GM19099 (cell line): ENCODE data around the gene PSME3.
A peak's percentile ranks its signal among the peaks of the same experiment; 100 is the strongest.

Experiments used
- POLR2A ChIP-seq: IDR thresholded peaks from 3 replicates; pipeline ENCODE4 v1.6.1; 2011; ENCODE audit warnings: low read depth; ENCODE audit not compliant: insufficient read length; ENCODE audit errors: extremely low read depth

Gene PSME3, protein sequence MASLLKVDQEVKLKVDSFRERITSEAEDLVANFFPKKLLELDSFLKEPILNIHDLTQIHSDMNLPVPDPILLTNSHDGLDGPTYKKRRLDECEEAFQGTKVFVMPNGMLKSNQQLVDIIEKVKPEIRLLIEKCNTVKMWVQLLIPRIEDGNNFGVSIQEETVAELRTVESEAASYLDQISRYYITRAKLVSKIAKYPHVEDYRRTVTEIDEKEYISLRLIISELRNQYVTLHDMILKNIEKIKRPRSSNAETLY

DNA sequence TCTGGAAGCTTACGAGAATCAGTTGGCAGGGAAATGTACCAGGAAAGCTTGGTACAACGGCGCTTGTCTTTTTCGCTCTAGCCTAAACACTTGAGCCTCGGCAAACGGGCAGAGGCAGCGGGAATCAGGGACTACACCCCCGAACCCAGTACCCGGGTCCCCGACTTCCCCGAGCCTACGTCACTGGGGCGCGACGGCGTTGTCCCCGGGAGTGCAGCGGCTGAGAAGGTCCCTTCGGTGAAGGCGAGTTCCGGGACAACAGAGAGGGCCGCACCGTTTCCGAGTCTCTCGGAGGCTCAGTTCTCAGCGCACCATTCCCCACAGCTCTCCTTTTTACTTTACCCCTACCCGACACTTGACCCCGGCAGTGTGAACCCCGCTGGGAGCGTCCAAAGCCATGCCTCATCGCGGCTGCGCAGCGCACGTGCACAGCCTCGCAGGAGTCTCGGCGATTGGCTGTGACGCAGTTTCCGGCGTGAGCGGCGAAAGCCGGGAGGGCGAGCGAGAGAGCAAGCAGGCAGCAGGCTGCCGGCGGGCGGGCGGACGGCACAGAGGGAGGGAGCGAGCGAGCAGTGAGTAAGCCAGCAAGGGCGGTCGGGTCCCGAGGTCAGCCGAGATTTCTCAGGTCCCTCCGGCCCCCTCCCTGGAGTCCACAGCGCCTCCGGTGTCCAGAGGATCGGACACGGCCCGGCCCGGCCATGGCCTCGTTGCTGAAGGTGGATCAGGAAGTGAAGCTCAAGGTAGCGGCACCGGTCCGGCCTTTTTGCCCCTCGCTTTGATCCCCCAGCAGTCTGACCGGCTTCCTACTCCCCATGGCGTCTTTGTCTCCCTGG is at the start of gene PSME3:
Gene PSME3 (plus strand): TSS at position 464 of the 833 bp plus-strand sequence. CDS start 235 bp downstream, at position 699.
- TF ChIP-seq POLR2A = peak; percentile 97

DNA sequence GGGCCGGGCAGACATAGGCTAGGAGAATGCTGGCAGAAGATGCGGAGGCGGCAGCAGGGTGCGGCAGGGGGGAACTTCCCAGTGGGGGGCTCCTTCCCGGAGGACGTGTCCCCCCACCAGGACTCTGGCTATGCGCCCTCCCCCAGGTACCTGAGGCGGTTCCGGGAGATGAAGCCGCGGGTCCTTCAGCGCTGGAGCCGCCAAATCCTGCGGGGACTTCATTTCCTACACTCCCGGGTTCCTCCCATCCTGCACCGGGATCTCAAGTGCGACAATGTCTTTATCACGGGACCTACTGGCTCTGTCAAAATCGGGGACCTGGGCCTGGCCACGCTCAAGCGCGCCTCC is 49.4 kb upstream of the PSME3 start:
- no peak for TF ChIP-seq POLR2A

DNA sequence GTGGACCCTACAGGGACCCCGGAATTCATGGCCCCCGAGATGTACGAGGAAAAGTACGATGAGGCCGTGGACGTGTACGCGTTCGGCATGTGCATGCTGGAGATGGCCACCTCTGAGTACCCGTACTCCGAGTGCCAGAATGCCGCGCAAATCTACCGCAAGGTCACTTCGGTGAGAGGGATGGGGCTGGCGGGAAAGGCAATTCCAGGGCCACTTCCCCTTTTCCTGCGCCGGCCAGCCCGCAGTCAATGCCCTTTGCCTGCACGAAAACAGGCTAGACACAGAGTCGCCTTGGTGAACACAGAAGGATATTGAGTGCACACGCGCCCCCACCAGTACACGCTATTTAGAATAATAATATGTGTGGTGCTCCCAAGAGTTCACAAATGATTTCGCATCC is 48.8 kb upstream of the PSME3 start:
- no peak for TF ChIP-seq POLR2A

DNA sequence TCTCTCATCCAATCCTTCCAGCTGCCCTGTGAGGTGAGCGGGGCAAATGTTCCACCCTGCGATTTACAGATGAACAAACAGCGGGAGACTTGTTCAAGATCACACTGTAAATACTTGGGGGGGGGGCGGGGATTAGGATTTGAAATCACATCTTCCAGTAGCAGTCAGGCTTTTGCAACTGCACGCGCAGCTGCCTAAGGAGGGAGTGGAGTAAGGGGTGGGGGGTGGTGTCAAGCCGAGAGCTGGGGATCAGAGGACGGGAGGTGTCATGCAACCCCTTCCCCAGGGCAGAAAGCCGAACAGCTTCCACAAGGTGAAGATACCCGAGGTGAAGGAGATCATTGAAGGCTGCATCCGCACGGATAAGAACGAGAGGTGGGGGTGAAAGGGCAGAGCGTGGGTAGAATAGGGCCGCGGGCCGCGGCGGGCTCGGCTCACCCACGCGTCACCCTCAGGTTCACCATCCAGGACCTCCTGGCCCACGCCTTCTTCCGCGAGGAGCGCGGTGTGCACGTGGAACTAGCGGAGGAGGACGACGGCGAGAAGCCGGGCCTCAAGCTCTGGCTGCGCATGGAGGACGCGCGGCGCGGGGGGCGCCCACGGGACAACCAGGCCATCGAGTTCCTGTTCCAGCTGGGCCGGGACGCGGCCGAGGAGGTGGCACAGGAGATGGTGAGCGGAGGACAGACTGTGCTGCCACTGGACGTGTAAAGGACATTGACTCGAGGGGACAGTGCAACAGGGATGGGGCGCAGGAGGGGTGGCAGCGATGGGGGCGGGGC is 48.2 kb upstream of the PSME3 start:
- no peak for TF ChIP-seq POLR2A

DNA sequence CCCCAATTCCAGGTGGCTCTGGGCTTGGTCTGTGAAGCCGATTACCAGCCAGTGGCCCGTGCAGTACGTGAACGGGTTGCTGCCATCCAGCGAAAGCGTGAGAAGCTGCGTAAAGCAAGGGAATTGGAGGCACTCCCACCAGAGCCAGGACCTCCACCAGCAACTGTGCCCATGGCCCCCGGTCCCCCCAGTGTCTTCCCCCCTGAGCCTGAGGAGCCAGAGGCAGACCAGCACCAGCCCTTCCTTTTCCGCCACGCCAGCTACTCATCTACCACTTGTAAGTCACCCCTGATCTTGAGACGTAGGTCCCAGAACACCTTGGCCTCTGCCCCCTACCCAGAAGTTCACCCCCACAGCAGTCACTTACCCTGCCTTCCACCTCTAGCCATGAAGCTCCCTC is 45.9 kb upstream of the PSME3 start:
- TF ChIP-seq POLR2A = no peak

DNA sequence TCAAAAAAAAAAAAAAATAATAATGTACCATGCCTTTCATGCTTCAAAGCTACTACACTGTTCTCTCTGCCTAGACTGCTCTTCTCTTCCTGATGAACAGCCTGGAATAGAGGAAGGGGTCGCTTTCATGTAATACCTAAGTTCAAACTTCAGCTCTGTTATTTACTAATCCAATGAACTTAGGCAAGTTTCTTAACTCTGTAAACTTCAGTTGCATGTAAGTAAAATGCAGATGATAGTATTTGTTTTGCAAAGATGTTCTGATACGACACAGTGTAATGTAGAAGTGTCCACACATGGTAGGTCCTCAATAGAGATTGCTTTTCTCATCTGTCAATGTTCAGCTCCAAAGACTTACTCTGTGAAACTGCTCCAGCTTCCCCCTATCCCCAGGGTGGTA is 41.2 kb upstream of the PSME3 start:
- TF ChIP-seq POLR2A = no peak

DNA sequence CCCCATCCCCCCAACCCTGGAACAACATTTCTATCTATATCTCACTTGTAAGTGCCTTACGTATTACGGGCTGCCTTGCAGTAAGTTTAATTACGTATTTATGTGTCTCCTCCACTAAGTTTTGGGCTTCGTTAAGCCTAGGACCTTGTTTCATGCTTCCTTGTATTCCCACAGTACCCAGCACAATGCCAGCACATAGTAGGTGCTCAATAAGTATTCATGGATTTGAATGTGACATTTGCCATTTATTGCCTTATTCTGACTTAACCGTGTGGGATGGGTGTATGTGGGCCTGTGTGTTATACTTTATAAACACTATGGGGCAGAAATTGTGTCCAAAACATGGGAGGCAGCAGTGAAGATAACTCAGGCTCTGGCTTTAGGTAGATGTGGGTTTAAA is 40.7 kb upstream of the PSME3 start:
- no peak for TF ChIP-seq POLR2A

DNA sequence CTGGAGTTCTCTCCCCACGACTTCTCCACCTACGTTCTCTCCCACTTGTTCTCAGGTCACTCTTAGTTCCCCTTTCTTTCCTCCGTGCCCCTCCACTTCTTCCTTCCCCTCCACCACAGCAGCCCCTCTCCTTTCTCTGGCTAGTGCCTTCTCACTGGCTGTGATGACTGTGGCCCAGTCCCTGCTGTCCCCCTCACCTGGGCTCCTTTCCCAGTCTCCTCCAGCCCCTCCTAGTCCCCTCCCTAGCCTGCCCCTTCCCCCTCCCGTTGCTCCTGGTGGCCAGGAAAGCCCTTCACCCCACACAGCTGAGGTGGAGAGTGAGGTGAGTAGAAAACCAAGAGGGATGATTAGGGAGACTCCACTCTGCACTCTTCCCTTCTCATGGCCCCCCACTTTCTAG is 38.1 kb upstream of the PSME3 start:
- TF ChIP-seq POLR2A = no peak

DNA sequence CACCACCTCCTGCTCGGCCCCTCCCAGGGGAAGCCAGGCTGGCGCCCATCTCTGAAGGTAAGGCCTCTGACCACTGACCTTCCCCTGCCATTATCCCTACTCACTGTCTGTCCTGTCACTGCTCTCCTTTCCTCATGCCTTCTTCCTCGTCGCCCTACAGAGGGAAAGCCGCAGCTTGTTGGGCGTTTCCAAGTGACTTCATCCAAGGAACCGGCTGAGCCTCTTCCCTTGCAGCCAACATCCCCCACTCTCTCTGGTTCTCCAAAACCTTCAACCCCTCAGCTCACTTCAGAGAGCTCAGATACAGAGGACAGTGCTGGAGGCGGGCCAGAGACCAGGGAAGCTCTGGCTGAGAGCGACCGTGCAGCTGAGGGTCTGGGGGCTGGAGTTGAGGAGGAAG is 37.7 kb upstream of the PSME3 start:
- TF ChIP-seq POLR2A = no peak

DNA sequence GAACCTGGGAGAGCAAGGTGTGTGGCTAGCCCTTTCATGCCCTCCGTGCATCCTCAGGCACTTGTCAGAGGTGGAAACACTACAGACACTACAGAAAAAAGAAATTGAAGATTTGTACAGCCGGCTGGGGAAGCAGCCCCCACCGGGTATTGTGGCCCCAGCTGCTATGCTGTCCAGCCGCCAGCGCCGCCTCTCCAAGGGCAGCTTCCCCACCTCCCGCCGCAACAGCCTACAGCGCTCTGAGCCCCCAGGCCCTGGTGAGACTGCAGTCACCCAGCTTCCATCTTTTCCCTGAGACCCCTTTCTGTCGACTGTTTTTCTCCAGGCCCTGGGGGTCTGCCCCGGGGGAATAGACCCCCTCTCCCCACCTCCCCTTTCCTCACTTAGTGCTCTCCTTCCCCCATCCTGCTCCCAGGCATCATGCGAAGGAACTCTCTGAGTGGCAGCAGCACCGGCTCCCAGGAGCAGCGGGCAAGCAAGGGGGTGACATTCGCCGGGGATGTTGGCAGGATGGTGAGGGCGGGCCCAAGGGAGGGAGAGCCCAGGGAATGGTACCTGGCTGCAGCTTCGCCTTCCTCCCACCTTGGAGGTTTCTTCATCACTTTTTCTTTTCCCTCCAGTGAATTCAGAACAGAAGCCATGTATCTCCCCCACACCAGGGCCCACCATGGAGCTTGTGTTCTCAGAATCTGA is 37.0 kb upstream of the PSME3 start:
- no peak for TF ChIP-seq POLR2A

DNA sequence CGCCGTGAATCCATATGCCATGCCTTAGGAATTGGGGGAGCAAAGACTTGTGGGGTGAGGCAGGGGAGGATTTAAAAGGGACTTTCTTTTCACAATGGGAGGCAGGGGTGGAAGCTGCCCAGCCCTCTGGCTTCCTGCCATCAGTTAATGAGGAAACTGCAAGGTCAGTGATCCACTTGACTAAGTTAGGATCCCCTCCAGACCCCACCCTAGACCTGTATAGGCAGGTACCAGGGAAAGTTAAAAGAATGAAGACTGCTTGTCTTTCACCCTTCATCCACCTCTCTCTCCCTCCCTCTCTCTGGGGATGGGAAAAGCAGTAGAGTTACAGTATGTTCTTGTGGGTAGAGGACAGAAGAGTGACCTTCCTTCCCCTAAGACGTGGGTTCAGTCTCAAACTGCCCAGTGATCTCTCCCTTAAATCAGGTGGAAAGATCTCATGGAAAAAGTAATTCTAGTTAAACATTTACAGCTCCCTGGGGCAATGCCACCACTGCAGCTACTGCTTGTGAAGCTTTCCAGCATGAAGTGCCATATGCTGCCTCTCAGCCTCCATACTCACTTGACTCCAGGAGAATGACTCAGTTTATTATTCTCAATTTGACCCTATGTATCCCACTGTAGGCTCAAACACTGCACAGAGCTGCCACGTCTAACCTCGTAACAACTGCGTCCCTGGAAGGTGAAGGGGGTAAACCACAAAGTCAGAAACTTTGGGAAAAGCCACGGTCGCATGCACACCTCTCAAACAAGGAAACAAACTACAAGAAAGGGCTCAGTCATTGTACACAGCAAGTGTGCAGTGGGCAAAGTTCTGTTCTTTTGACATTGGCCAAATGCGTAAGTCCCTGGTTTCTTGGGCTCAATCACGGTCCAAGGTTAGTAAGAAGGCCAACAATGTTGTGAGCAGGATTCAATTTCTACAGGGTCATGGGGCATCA is 35.9 kb upstream of the PSME3 start:
- no peak for TF ChIP-seq POLR2A

DNA sequence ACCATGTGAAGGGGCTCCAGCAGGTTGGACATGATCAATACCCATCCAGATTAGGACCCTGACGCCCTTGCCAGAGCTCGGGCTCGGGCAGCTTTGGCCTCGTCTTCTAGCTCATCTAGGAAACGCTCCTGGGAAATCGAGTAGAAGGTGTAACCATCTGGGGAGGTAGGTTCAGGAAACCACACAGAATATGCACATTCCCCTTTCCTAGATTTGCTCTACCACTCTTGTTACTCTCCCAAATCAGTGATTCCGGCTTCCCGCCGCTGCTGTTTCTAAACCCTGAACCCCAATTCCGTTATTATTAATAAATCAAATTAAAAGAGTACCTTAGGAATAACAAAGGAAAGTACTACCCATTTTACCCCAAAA is 35.2 kb upstream of the PSME3 start:
- TF ChIP-seq POLR2A = no peak

DNA sequence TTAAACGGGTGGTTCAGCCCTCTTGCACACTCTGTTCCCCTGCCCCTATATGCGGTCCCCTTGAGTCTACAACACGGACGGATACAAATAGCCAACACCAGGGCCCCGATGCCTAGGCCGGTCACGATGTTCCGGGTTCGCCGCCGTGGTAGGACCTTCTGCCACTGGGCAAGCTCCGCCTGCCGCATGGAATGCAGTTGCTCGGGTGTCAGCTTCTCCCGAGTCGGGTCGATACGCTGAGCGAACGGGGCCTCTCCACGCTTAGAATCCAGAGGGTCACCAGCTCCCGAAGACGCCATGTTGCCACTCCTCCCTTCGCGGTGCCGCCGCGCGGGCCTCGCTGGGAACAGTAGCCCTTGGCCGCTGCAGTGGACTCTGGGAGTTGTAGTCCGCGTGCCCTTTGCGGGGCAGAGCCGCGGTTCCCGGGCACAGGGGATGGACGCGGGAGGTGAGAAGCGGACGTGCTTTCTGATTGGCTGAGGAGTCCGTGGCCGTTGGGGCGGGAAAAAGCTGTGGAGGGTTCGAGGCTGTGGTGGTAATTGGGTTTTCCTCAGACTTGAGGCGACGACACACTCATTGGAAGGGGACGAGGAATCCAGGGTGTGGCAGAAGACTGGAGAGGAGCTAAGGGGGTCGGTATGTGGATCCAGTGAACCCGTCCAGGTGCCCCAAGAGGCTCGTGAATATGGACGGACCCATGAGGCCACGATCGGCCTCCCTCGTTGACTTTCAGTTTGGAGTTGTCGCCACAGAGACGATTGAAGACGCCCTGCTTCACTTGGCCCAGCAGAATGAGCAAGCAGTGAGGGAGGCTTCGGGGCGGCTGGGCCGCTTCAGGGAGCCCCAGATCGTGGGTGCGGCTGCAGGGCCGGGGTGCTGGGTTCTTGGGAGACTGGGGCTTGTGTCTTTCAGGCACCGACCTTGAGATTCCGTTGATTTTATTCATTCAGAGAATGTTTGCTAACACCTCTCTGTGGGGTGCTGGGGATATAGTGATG is 34.5 kb upstream of the PSME3 start, which contains the start of the genes CNTD1 and COA3:
Gene CNTD1 (plus strand): TSS at position 479 of the 998 bp plus-strand sequence. CDS start 207 bp downstream, at position 686.
Gene COA3 (minus strand): TSS at position 322 of the 998 bp plus-strand sequence. CDS start 23 bp downstream, at position 299.
- TF ChIP-seq POLR2A = peak; percentile 70
